IMR-90 (cell line): ENCODE results near the gene FCMR. TPM values are rescaled to one million over a fixed set of nuclear protein-coding genes. Genes with fewer than 3 reads are reported as not detected.

Experiments
- ATAC-seq: fragments of 200-7000 bp; cut with Tn5 transposase; 2 replicates; pipeline ENCODE4 v1.9.1; 2020; ENCODE audit warnings: low read depth, mild to moderate bottlenecking, moderate library complexity
- BruUV-seq: library from RNA; stranded (reverse); fragments of 400-500 nt; replicated peaks from 2 replicates; lab custom pipeline; 2021; lab: Mats Ljungman, UMichigan
- CTCF ChIA-PET: fragments of 300-600 bp; formaldehyde crosslinking; extraction: SDS; loops from one replicate; lab custom pipeline; 2021; ENCODE audit warnings: antibody characterized with exemption; lab: Yijun Ruan, JAX
- POLR2A ChIA-PET: fragments of 300-600 bp; sonication (Branson Sonifier 250); formaldehyde crosslinking; loops from one replicate; lab custom pipeline; 2022; ENCODE audit warnings: antibody characterized with exemption; ENCODE audit not compliant: unreplicated experiment; lab: Charles Lee
- DNase-seq: peaks from one replicate; pipeline ENCODE4 v3.0.0; 2013
- H2AFZ ChIP-seq: replicated peaks from 2 replicates; pipeline ENCODE3; 2013; ENCODE audit warnings: low read length, mild to moderate bottlenecking; ENCODE audit not compliant: poor library complexity
- H2AK5ac ChIP-seq: 2 replicates; pipeline ENCODE4 v1.6.1; 2013; ENCODE audit warnings: low read depth, low read length, inconsistent platforms
- H2AK9ac ChIP-seq: replicated peaks from 2 replicates; pipeline ENCODE3; 2013; ENCODE audit warnings: mild to moderate bottlenecking, low read depth, low read length, moderate library complexity; ENCODE audit not compliant: poor library complexity
- H2BK120ac ChIP-seq: 2 replicates; pipeline ENCODE4 v1.6.1; 2013; ENCODE audit warnings: low read depth, low read length, inconsistent platforms
- H2BK15ac ChIP-seq: 3 replicates; pipeline ENCODE4 v1.6.1; 2013; ENCODE audit warnings: low read depth, low read length, inconsistent platforms
- H2BK20ac ChIP-seq: 2 replicates; pipeline ENCODE4 v1.6.1; 2013; ENCODE audit warnings: low read depth, mild to moderate bottlenecking, inconsistent platforms, low read length, moderate library complexity
- H2BK5ac ChIP-seq: 2 replicates; pipeline ENCODE4 v1.6.1; 2013; ENCODE audit warnings: mild to moderate bottlenecking, low read depth, low read length, inconsistent platforms; ENCODE audit not compliant: poor library complexity, severe bottlenecking
- H3K14ac ChIP-seq: replicated peaks from 2 replicates; pipeline ENCODE4 v1.6.1; 2013; ENCODE audit warnings: low read depth, low read length, inconsistent platforms
- H3K18ac ChIP-seq: 2 replicates; pipeline ENCODE4 v1.6.1; 2013; ENCODE audit warnings: low read depth, low read length, control low read depth
- H3K23ac ChIP-seq: 2 replicates; pipeline ENCODE4 v1.6.1; 2013; ENCODE audit warnings: low read depth, low read length, inconsistent platforms
- H3K27ac ChIP-seq: 2 replicates; pipeline ENCODE4 v1.5.1; 2013; ENCODE audit warnings: mild to moderate bottlenecking, control low read depth, low read length; ENCODE audit not compliant: insufficient read depth
- H3K27me3 ChIP-seq: 2 replicates; pipeline ENCODE4 v1.6.1; 2013; ENCODE audit warnings: low read length; ENCODE audit not compliant: control insufficient read depth, insufficient read depth
- H3K36me3 ChIP-seq: 2 replicates; pipeline ENCODE4 v1.6.1; 2013; ENCODE audit warnings: low read length, mixed read lengths; ENCODE audit not compliant: control insufficient read depth, insufficient read depth
- H3K4ac ChIP-seq: 2 replicates; pipeline ENCODE4 v1.6.1; 2013; ENCODE audit warnings: low read depth, low read length, inconsistent platforms
- H3K4me1 ChIP-seq: 2 replicates; pipeline ENCODE4 v1.6.1; 2013; ENCODE audit warnings: low read length, mixed read lengths; ENCODE audit not compliant: control insufficient read depth, insufficient read depth
- H3K4me2 ChIP-seq: 2 replicates; pipeline ENCODE4 v1.6.1; 2013; ENCODE audit warnings: low read depth, mild to moderate bottlenecking, control low read depth, low read length, moderate library complexity
- H3K4me3 ChIP-seq: 2 replicates; pipeline ENCODE4 v1.5.1; 2013; ENCODE audit warnings: low read depth, mild to moderate bottlenecking, control low read depth, low read length, moderate library complexity; ENCODE audit not compliant: insufficient read depth
- H3K56ac ChIP-seq: 2 replicates; pipeline ENCODE4 v1.6.1; 2013; ENCODE audit warnings: low read length, inconsistent platforms; ENCODE audit not compliant: insufficient read depth; ENCODE audit errors: extremely low read depth
- H3K79me1 ChIP-seq, 2 experiments: 2 replicates each; pipeline ENCODE4 v1.6.1; 2013; ENCODE audit warnings: low read length in 2 of 2, inconsistent platforms in 1 of 2, low read depth in 1 of 2
- H3K9ac ChIP-seq: 2 replicates; pipeline ENCODE4 v1.6.1; 2013; ENCODE audit warnings: low read depth, low read length, control low read depth
- H3K9me1 ChIP-seq: 2 replicates; pipeline ENCODE4 v1.6.1; 2013; ENCODE audit warnings: low read length, inconsistent platforms; ENCODE audit not compliant: insufficient read depth
- H3K9me3 ChIP-seq: 2 replicates; pipeline ENCODE4 v1.6.1; 2013; ENCODE audit warnings: low read length; ENCODE audit not compliant: control insufficient read depth, insufficient read depth
- H4K20me1 ChIP-seq: 2 replicates; pipeline ENCODE4 v1.6.1; 2013; ENCODE audit warnings: low read length, inconsistent platforms; ENCODE audit not compliant: insufficient read depth
- H4K5ac ChIP-seq: 2 replicates; pipeline ENCODE4 v1.6.1; 2013; ENCODE audit warnings: mild to moderate bottlenecking, low read depth, low read length, control low read depth
- H4K8ac ChIP-seq, 2 experiments: 2 replicates each; pipeline ENCODE4 v1.6.1; 2013; ENCODE audit warnings: low read depth in 2 of 2, low read length in 2 of 2, control low read depth in 1 of 2, inconsistent platforms in 1 of 2
- H4K91ac ChIP-seq: 2 replicates; pipeline ENCODE4 v1.6.1; 2013; ENCODE audit warnings: low read depth, low read length, inconsistent platforms; ENCODE audit not compliant: insufficient read depth
- BHLHE40 ChIP-seq: fragments of 150-350 bp; IDR thresholded peaks from 2 replicates; pipeline ENCODE4 v1.6.1; 2016; ENCODE audit warnings: mild to moderate bottlenecking, low read depth, low read length
- CEBPB ChIP-seq: IDR thresholded peaks from 2 replicates; pipeline ENCODE4 v1.6.1; 2012; ENCODE audit warnings: low read depth, low read length, improper control_type of control experiment
- CHD1 ChIP-seq: IDR thresholded peaks from 2 replicates; pipeline ENCODE4 v1.6.1; 2012; ENCODE audit warnings: low read depth, low read length, improper control_type of control experiment
- CTCF ChIP-seq: conservative IDR thresholded peaks from 2 replicates; pipeline ENCODE4 v1.5.1; 2012; ENCODE audit warnings: mild to moderate bottlenecking, low read depth, low read length, improper control_type of control experiment
- ELK1 ChIP-seq: fragments of 150-350 bp; IDR thresholded peaks from 2 replicates; pipeline ENCODE4 v1.6.1; 2016; ENCODE audit warnings: low read depth, mild to moderate bottlenecking, low read length, moderate library complexity, borderline replicate concordance
- FOS ChIP-seq: fragments of 150-350 bp; IDR thresholded peaks from 2 replicates; pipeline ENCODE4 v1.6.1; 2016; ENCODE audit warnings: low read depth, low read length
- MAFK ChIP-seq: IDR thresholded peaks from 2 replicates; pipeline ENCODE4 v1.6.1; 2012; ENCODE audit warnings: low read depth, low read length, improper control_type of control experiment
- MAZ ChIP-seq: IDR thresholded peaks from 2 replicates; pipeline ENCODE4 v1.6.1; 2012; ENCODE audit warnings: low read depth, mild to moderate bottlenecking, low read length, improper control_type of control experiment, moderate library complexity, borderline replicate concordance
- MXI1 ChIP-seq: IDR thresholded peaks from 2 replicates; pipeline ENCODE4 v1.6.1; 2012; ENCODE audit warnings: low read depth, mild to moderate bottlenecking, low read length, moderate library complexity, borderline replicate concordance
- NFE2L2 ChIP-seq: fragments of 150-350 bp; IDR thresholded peaks from 2 replicates; pipeline ENCODE4 v1.6.1; 2016; ENCODE audit warnings: low read depth, mild to moderate bottlenecking, low read length
- POLR2A ChIP-seq: IDR thresholded peaks from 2 replicates; pipeline ENCODE4 v1.6.1; 2012; ENCODE audit warnings: mild to moderate bottlenecking, low read depth, low read length
- RAD21 ChIP-seq: IDR thresholded peaks from 2 replicates; pipeline ENCODE4 v1.6.1; 2012; ENCODE audit warnings: low read length, improper control_type of control experiment
- RCOR1 ChIP-seq: IDR thresholded peaks from 2 replicates; pipeline ENCODE4 v1.6.1; 2012; ENCODE audit warnings: mild to moderate bottlenecking, low read length, improper control_type of control experiment; ENCODE audit not compliant: insufficient replicate concordance
- USF2 ChIP-seq: fragments of 150-350 bp; IDR thresholded peaks from 2 replicates; pipeline ENCODE4 v1.6.1; 2017; ENCODE audit warnings: mild to moderate bottlenecking, antibody characterized with exemption, low read length, low read depth
- WGBS, 2 experiments: methylation state at CpG; one replicate each; pipeline versions ENCODE4 v1.1.5 to v1.1.7; 2013; ENCODE audit warnings: missing lambda C conversion rate in 2 of 2; ENCODE audit not compliant: insufficient read length in 1 of 2; ENCODE audit errors: extremely low coverage in 2 of 2; 5-methylcytosine and 5-hydroxymethylcytosine counted together
- dilution Hi-C: fragments of 300-500 bp; cut with HindIII; formaldehyde crosslinking; loops from one replicate; pipeline ENCODE4 v1.14.3; 2018; ENCODE audit warnings: low sequenced_read_pairs; ENCODE audit not compliant: unreplicated experiment
- in situ Hi-C: fragments of 300-500 bp; cut with MboI; formaldehyde crosslinking; loops from 3 replicates; pipeline ENCODE4 v1.14.3; 2019; ENCODE audit warnings: low sequenced_read_pairs, inconsistent platforms, mixed read lengths
- intact Hi-C: fragments of 100-400 bp; cut with micrococcal nuclease; formaldehyde crosslinking; loops from 2 replicates; pipeline ENCODE4 v1.10.0; 2022
- polyA plus RNA-seq, 3 experiments: library from polyadenylated mRNA; depleted of rRNA; stranded (reverse); fragments of >200 nt; gene quantifications; 2 replicates each; pipeline ENCODE4 v1.2.3, GENCODE V29; 2012; ENCODE audit warnings: low replicate concordance in 1 of 3
- total RNA-seq: library from RNA; depleted of rRNA; stranded (reverse); fragments of >200 nt; gene quantifications from 2 replicates; pipeline ENCODE4 v1.2.3, GENCODE V29; 2012

FCMR gene
- total and polyA plus RNA-seq, 2 of the 4 experiments (the other 2 are of a cell fraction) = 0.09 TPM; not detected in 1

GRCh38 chr1:206901944-206902343 lies 19.8 kb downstream of the FCMR start:
- Histone ChIP-seq H3K14ac (no peak overlapping the region), H2AK9ac (no peak overlapping the region), H3K27ac (no peak overlapping the region), H2BK120ac (no peak overlapping the region), H2AFZ (no peak overlapping the region), H4K5ac (no peak overlapping the region), H3K79me1 (peaks cover 0 to 21% of the 10 kb centered on the region in 2 experiments; a peak in 2 of 4 replicates), H3K4me1 (peaks cover 18% of the 10 kb centered on the region), H3K9me3 (no peaks in the 10 kb centered on the region), H3K4me3 (no peak overlapping the region), H2BK5ac (no peak overlapping the region), H3K4ac (no peak overlapping the region), H3K9ac (no peak overlapping the region), H3K4me2 (no peak overlapping the region), H3K36me3 (no peaks in the 10 kb centered on the region), H2BK20ac (no peak overlapping the region), H3K27me3 (no peaks in the 10 kb centered on the region), H2AK5ac (no peak overlapping the region), H4K8ac (no peak overlapping the region), H3K9me1 (peaks cover 22% of the 10 kb centered on the region), H3K56ac (no peak overlapping the region), H4K20me1 (no peaks in the 10 kb centered on the region), H4K91ac (no peak overlapping the region), H2BK15ac (no peak overlapping the region), H3K23ac (no peak overlapping the region), H3K18ac (no peak overlapping the region)
- ChIA-PET CTCF (no interaction called here), POLR2A (no interaction called here)
- in situ Hi-C loops = no loop called here
- dilution Hi-C loops = no loop called here
- ATAC-seq = no peak
- TF ChIP-seq RAD21 (no peak), BHLHE40 (no peak), RCOR1 (no peak), FOS (no peak), NFE2L2 (no peak), MXI1 (no peak), MAZ (no peak), MAFK (no peak), CHD1 (no peak), ELK1 (no peak), CEBPB (no peak), USF2 (no peak), CTCF (no peak), POLR2A (no peak)
- intact Hi-C loops = no loop called here
- WGBS, 2 experiments = 100% methylated on average over 2 of the region's 6 CpGs; no CpG with 5 or more reads in 1 of the 2 experiments
- no TSS peak for BruUV-seq
- no peak for DNase-seq
